ENCODE measurements around the gene SLC7A9.
A peak's percentile ranks its signal among the peaks of the same experiment; 100 is the strongest.
"Not testable (repeated sequence)": the region's sequence is repeated elsewhere in the genome, so short reads cannot be mapped to it uniquely, and the experiment has no call there.

Gene SLC7A9

DNA sequence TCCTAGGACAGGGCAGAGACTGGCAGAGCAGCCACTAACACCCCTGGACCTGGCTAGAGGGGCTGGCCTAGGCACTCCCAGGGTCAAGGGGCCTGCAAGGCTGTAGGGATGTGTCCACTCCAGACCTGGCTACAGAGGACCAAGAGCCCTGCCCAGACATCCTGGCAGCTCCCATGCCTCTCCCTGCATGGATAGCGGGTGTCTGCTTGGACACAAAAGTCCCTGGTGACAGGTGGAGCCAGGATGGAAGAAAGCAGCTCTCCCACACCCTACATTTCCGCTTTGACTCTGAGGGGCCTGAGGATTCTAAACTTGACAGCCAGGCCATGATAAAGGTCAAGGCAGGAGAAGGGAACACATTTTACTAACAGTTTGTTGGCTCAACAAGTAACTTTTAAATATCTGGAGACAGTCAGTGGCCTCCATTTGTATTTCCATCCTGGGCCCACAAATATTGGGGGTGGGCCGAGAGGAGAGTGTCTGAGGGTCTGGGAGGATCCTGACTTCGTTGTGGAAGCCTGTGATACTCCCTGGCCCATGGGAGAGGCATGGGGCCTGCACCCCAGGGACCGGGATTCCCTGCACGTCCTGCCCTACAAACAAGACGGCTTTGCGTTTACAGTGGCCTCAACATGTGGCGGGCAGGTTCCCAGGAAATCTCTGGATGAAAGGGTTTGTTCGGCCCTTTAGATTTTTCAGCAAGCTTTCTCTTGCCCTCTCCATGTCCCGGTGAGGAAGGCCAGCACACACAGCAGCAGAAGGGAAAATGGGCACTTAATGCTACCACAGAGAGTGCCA lies 19.8 kb upstream of the SLC7A9 start:
- Mint-ChIP-seq H3K27ac (no peak overlapping the region), H3K9me3 (peaks cover 41% of the 10 kb centered on the region), H3K4me3 (no peak overlapping the region), H3K4me1 (no peaks in the 10 kb centered on the region), H3K36me3 (ENCODE audit: low read depth) (peaks cover 64% of the 10 kb centered on the region), H3K27me3 (ENCODE audit: low read depth, poor library complexity) (no peaks in the 10 kb centered on the region)
- no peak for DNase-seq
- TF ChIP-seq, protein P1, sequence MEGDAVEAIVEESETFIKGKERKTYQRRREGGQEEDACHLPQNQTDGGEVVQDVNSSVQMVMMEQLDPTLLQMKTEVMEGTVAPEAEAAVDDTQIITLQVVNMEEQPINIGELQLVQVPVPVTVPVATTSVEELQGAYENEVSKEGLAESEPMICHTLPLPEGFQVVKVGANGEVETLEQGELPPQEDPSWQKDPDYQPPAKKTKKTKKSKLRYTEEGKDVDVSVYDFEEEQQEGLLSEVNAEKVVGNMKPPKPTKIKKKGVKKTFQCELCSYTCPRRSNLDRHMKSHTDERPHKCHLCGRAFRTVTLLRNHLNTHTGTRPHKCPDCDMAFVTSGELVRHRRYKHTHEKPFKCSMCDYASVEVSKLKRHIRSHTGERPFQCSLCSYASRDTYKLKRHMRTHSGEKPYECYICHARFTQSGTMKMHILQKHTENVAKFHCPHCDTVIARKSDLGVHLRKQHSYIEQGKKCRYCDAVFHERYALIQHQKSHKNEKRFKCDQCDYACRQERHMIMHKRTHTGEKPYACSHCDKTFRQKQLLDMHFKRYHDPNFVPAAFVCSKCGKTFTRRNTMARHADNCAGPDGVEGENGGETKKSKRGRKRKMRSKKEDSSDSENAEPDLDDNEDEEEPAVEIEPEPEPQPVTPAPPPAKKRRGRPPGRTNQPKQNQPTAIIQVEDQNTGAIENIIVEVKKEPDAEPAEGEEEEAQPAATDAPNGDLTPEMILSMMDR (IDR thresholded peaks at IDR 0.05), result no peak

DNA sequence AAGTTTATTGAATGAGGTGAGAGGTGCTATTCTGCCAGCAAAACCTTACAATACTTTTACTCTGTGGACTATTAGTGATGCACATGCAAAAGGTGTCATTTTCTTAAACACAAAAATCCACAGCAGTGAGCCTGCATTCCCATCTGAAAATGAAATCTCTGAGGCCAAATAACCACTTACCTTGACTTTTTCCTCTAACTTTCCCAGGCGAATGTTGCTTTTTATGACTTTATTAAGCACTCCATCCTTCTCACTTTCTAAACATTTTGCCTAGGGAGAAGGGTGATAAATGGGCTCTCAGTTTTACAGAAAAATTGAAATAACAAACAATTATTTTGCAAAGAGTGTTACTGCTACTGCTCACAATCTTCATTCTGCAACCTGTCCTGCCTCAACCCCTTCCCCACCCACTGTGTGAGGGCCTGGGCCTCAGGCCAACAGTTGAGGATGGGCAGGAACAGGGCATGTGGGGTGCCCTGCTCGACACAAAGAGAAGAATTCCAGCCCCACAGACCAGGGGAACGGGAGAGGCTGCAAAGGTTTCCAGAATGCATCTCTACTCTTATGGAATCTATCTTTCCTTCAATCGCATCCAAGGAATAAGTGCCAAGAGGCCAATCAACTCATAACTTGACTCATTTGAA lies 18.1 kb upstream of the SLC7A9 start:
- DNase-seq, result no peak
- TF ChIP-seq, protein P1 (IDR thresholded peaks at IDR 0.05), result no peak
- Mint-ChIP-seq H3K27me3 (ENCODE audit: low read depth, poor library complexity) (no peaks in the 10 kb centered on the region), H3K4me1 (no peaks in the 10 kb centered on the region), H3K27ac (no peak overlapping the region), H3K36me3 (ENCODE audit: low read depth) (peaks cover 61% of the 10 kb centered on the region), H3K4me3 (no peak overlapping the region), H3K9me3 (peaks cover 26% of the 10 kb centered on the region)

DNA sequence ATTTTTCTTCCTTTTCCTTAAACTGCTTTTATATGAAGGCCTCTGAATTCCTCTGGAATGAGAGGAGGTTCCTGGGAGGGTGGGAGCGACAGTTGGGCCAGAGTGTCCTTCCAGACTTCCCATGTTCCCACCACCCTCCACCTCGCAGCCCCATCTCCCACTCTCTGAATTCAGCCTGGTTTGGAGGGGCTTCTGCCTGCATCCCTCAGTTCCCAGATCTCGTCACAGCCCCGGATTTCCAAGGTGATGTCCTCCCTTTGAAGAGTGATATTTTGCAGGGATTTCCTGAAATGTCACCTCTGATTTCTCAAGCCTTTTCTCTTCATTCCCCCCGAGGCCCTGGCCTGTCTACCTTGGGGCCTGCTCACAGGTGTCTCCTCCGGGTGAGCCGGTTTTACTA lies 16.7 kb upstream of the SLC7A9 start:
- Mint-ChIP-seq H3K4me1 (no peaks in the 10 kb centered on the region), H3K27me3 (ENCODE audit: low read depth, poor library complexity) (no peaks in the 10 kb centered on the region), H3K27ac (peak overlapping the region; percentile 17), H3K36me3 (ENCODE audit: low read depth) (peaks cover 46% of the 10 kb centered on the region), H3K9me3 (peaks cover 12% of the 10 kb centered on the region), H3K4me3 (no peak overlapping the region)
- DNase-seq, result no peak
- TF ChIP-seq, protein P1 (IDR thresholded peaks at IDR 0.05), result no peak

GRCh38 chr19:32885255-32885654 lies 15.7 kb upstream of the SLC7A9 start:
- not testable (repeated sequence) for H3K4me3 Mint-ChIP-seq; H3K4me1 Mint-ChIP-seq; H3K27ac Mint-ChIP-seq; DNase-seq; H3K27me3 Mint-ChIP-seq (ENCODE audit: low read depth, poor library complexity); H3K9me3 Mint-ChIP-seq
- peaks cover 39% of the 10 kb centered on the region for H3K36me3 Mint-ChIP-seq (ENCODE audit: low read depth)

DNA sequence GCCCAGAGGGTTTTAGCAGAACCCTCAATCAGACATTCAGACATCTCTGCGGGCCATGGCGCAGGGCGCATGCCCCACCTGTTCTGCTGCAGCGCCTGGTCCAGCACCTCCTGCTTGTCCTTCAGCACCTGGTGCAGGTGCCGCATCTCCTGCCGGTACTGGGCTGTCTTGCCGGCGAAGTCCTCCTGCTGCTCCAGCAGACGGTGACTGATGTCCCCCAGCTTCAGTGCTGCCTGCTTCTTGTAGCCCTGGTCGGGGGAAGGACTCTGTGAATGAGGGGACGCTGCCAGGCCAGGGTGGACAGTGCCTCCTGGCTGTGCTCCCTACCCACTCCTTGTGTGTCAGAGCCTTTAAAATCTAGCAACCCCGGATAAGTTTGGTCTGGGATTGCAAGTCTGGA lies 12.2 kb upstream of the SLC7A9 start:
- Mint-ChIP-seq H3K27me3 (ENCODE audit: low read depth, poor library complexity) (peaks cover 3% of the 10 kb centered on the region), H3K4me1 (no peaks in the 10 kb centered on the region), H3K36me3 (ENCODE audit: low read depth) (peaks cover 38% of the 10 kb centered on the region), H3K4me3 (no peak overlapping the region), H3K9me3 (no peaks in the 10 kb centered on the region), H3K27ac (no peak overlapping the region)
- TF ChIP-seq, protein P1 (IDR thresholded peaks at IDR 0.05), result no peak
- DNase-seq, result no peak

DNA sequence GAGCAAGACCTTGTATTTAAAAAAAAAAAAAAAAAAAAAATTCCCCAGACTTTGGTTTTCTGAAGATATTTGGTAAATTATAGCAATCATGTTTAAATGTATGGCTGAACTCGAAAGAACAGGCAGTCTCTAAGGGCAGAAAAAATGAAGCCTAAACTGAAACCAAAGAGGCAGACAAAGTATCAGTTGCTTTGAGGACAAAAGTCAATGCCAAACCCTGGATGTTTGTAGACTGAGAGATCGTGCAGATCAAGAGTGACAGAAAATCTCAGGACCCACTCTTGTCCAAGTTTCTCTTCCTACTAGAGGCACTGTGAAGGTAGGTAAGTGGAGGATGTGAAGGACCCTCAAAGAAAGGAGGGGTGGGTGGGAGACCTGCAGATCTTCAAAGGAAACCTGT lies 11.1 kb upstream of the SLC7A9 start:
- Mint-ChIP-seq H3K4me1 (no peaks in the 10 kb centered on the region), H3K27me3 (ENCODE audit: low read depth, poor library complexity) (peaks cover 3% of the 10 kb centered on the region), H3K27ac (peak overlapping the region; percentile 29), H3K36me3 (ENCODE audit: low read depth) (peaks cover 38% of the 10 kb centered on the region), H3K9me3 (no peaks in the 10 kb centered on the region), H3K4me3 (no peak overlapping the region)
- TF ChIP-seq, protein P1 (IDR thresholded peaks at IDR 0.05), result no peak
- no peak for DNase-seq

All from nephron progenitor cell (in vitro differentiated cells).